Fibroblast of mammary gland (primary cell): ENCODE data around the gene TENM4.

Source experiments
- DNase-seq: peaks from one replicate; pipeline ENCODE4 v3.0.0-alpha.2; 2010; ENCODE audit warnings: low read depth
- H3K4me3 ChIP-seq: 2 replicates; pipeline ENCODE4 v1.5.1; 2011; ENCODE audit warnings: low read depth, mild to moderate bottlenecking, low read length, moderate library complexity; ENCODE audit not compliant: control insufficient read depth
- TF ChIP-seq, protein P1 (sequence below): conservative IDR thresholded peaks from 2 replicates; pipeline ENCODE4 v1.5.1; 2011; ENCODE audit warnings: low read depth, low read length, inconsistent platforms; ENCODE audit not compliant: control insufficient read depth, insufficient read depth

TENM4 gene

DNA sequence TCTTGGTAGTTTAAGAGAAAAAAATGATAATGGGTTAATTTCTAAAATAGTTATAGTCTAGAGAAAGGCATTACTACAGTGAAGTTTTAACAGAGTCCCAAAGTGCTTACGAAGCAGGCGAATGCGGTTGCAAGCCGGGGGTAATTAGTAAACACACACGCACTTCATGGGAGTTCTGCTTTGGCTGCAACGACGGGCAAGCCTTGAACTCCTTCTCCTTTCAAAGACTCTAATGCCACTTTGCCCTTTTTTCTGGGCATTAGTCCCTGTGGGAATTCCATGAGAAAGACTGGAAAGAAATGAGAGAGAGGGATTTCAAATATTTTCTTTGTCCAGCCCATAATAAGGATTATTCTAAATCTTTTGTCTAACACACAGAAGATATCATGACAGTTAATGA, 66.1 kb downstream of the TENM4 start:
- TF ChIP-seq, protein P1, sequence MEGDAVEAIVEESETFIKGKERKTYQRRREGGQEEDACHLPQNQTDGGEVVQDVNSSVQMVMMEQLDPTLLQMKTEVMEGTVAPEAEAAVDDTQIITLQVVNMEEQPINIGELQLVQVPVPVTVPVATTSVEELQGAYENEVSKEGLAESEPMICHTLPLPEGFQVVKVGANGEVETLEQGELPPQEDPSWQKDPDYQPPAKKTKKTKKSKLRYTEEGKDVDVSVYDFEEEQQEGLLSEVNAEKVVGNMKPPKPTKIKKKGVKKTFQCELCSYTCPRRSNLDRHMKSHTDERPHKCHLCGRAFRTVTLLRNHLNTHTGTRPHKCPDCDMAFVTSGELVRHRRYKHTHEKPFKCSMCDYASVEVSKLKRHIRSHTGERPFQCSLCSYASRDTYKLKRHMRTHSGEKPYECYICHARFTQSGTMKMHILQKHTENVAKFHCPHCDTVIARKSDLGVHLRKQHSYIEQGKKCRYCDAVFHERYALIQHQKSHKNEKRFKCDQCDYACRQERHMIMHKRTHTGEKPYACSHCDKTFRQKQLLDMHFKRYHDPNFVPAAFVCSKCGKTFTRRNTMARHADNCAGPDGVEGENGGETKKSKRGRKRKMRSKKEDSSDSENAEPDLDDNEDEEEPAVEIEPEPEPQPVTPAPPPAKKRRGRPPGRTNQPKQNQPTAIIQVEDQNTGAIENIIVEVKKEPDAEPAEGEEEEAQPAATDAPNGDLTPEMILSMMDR = no peak
- no peak for DNase-seq
- no peak overlapping the region for H3K4me3 ChIP-seq

DNA sequence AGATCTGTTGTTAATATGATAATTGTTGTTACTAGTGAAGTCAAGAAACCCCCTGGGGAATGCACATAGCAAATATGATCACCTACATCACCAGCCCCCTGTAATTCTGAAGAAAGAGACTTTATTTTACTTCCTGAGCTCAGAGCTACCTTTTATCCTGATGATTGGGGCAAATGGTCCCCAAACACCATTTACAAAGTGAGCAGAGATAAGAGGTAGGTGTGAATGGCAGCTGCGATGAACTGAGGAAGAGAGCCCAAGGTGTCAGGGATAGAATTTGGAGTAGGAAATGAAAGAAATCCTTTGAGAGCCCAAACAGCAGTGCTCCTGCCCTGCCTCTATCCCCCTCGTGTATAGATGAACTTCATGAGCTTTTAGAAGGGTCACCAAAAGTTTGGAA, 69.1 kb downstream of the TENM4 start:
- H3K4me3 ChIP-seq = no peak overlapping the region
- no peak for DNase-seq

DNA sequence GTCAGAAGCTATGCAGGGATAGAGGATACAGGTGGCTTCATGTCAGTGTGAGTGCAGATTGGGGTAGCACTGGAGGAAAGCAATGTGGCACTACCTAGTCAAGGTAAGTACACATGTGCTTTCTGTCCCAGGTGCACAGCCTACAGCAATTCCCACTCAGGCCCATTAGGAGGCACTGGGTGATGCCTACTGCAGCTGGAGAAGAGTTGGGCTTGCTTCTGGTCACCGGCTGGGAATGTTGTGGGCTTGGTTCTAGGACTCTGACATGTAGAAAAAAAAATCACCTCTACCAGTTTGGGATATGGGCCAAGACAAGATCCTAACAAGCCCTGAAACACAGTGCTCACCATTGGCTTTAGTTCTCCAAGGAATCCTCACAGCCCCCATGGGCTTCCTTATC, 69.7 kb downstream of the TENM4 start:
- TF ChIP-seq, protein P1 = no peak
- DNase-seq = no peak
- no peak overlapping the region for H3K4me3 ChIP-seq

More for the DNA sequence above, 69.1 kb downstream of the TENM4 start:
- TF ChIP-seq, protein P1 = no peak

DNA sequence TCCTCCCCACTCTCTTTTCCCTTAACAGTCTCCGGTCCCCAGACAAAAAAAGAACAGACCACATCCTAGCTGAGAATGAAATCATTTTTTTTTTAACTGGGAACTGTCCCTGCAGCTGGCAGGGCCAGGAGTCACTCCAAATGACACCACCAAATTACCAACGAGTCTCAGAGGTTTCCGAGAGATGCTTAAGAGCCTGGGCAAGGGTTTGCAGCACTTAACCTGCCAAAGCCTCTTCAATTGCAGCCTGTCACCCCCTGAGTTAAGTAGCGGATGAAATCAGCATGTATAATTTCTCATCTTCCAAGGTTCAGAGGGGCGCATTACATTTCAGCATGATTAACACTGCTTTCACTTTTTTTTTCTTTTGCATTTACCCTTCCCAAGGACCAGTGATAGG, 71.8 kb downstream of the TENM4 start:
- no peak for DNase-seq
- H3K4me3 ChIP-seq = no peak overlapping the region
- TF ChIP-seq, protein P1 = no peak

DNA sequence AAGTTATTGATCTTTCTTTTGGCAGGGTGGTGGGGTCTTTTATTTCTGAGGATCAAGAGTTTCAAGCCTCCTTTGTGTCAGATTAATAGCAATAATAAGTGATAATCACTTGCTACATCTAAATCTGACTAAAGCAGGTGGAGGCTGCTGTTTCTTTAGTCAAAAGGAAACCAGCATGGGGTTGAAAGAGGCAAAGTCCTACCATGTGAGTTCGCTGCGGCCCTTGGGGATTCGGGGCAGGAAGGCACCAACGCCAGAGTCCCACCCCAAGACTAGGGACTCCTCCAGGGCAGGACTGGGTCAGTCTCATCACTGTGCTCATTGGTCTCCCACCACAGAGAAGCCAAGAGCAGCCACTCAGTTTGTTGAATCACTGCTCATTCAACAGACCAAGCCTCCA, 73.0 kb downstream of the TENM4 start:
- TF ChIP-seq, protein P1 = no peak
- H3K4me3 ChIP-seq = no peak overlapping the region
- DNase-seq = no peak

DNA sequence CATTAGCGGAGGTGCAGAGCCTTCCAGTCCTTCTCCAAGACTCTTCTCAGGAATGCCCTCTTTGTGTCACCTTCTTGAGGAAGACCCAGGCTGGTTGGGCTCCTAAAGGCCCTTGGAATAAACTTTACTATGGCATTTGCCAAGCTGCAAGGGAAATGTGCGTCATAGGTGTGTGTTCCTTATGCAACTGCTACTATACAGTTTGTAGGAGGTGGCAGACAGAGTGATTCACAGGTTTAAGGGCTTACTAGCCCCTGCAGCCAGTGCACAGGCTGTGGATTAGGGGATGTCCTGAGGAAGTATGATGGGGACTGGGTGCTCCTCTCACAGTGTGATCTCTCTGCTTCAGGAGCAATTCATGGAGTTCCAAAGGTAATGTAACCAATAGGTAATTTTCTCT, 74.6 kb downstream of the TENM4 start:
- no peak overlapping the region for H3K4me3 ChIP-seq
- TF ChIP-seq, protein P1 = no peak
- DNase-seq = no peak

DNA sequence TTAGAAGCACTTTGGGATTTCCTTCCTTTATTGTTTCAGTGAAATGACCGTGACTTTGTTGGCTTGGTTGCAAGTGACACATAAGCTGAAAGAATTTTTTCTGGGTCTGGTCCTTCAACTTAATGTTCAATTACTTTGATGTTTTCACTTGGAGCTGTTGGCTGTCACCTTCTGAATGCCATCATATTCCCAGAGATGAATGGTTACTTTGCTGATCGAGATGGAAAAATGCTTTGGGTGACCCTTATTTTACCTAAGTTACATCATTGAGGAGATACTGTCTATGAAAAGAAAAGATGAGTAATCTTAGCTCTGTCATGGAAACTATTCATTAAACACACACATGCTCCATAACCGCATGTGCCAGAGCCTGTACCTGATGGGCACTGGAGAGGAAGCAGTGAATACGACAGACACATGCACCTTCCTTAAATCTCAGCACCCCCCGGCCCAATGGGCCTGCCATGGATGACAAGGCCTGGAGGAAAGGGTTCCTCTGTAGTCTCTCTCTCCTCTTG, 76.9 kb downstream of the TENM4 start:
- TF ChIP-seq, protein P1 = no peak
- peak; percentile 12 for DNase-seq
- H3K4me3 ChIP-seq = no peak overlapping the region
